IMR-90 (cell line): ENCODE data around the gene ANKRD2. TPM values are rescaled to one million over a fixed set of nuclear protein-coding genes. Genes with fewer than 3 reads are reported as not detected.

Experiments
- ATAC-seq: fragments of 200-7000 bp; cut with Tn5 transposase; 2 replicates; pipeline ENCODE4 v1.9.1; 2020; ENCODE audit warnings: low read depth, mild to moderate bottlenecking, moderate library complexity
- BruUV-seq: library from RNA; stranded (reverse); fragments of 400-500 nt; replicated peaks from 2 replicates; lab custom pipeline; 2021; lab: Mats Ljungman, UMichigan
- CTCF ChIA-PET: fragments of 300-600 bp; formaldehyde crosslinking; extraction: SDS; loops from one replicate; lab custom pipeline; 2021; ENCODE audit warnings: antibody characterized with exemption; lab: Yijun Ruan, JAX
- POLR2A ChIA-PET: fragments of 300-600 bp; sonication (Branson Sonifier 250); formaldehyde crosslinking; loops from one replicate; lab custom pipeline; 2022; ENCODE audit warnings: antibody characterized with exemption; ENCODE audit not compliant: unreplicated experiment; lab: Charles Lee
- DNase-seq: peaks from one replicate; pipeline ENCODE4 v3.0.0; 2013
- H2AFZ ChIP-seq: replicated peaks from 2 replicates; pipeline ENCODE3; 2013; ENCODE audit warnings: low read length, mild to moderate bottlenecking; ENCODE audit not compliant: poor library complexity
- H2AK5ac ChIP-seq: 2 replicates; pipeline ENCODE4 v1.6.1; 2013; ENCODE audit warnings: low read depth, low read length, inconsistent platforms
- H2AK9ac ChIP-seq: replicated peaks from 2 replicates; pipeline ENCODE3; 2013; ENCODE audit warnings: mild to moderate bottlenecking, low read depth, low read length, moderate library complexity; ENCODE audit not compliant: poor library complexity
- H2BK120ac ChIP-seq: 2 replicates; pipeline ENCODE4 v1.6.1; 2013; ENCODE audit warnings: low read depth, low read length, inconsistent platforms
- H2BK15ac ChIP-seq: 3 replicates; pipeline ENCODE4 v1.6.1; 2013; ENCODE audit warnings: low read depth, low read length, inconsistent platforms
- H2BK20ac ChIP-seq: 2 replicates; pipeline ENCODE4 v1.6.1; 2013; ENCODE audit warnings: low read depth, mild to moderate bottlenecking, inconsistent platforms, low read length, moderate library complexity
- H2BK5ac ChIP-seq: 2 replicates; pipeline ENCODE4 v1.6.1; 2013; ENCODE audit warnings: mild to moderate bottlenecking, low read depth, low read length, inconsistent platforms; ENCODE audit not compliant: poor library complexity, severe bottlenecking
- H3K14ac ChIP-seq: replicated peaks from 2 replicates; pipeline ENCODE4 v1.6.1; 2013; ENCODE audit warnings: low read depth, low read length, inconsistent platforms
- H3K18ac ChIP-seq: 2 replicates; pipeline ENCODE4 v1.6.1; 2013; ENCODE audit warnings: low read depth, low read length, control low read depth
- H3K23ac ChIP-seq: 2 replicates; pipeline ENCODE4 v1.6.1; 2013; ENCODE audit warnings: low read depth, low read length, inconsistent platforms
- H3K27ac ChIP-seq: 2 replicates; pipeline ENCODE4 v1.5.1; 2013; ENCODE audit warnings: mild to moderate bottlenecking, control low read depth, low read length; ENCODE audit not compliant: insufficient read depth
- H3K27me3 ChIP-seq: 2 replicates; pipeline ENCODE4 v1.6.1; 2013; ENCODE audit warnings: low read length; ENCODE audit not compliant: control insufficient read depth, insufficient read depth
- H3K36me3 ChIP-seq: 2 replicates; pipeline ENCODE4 v1.6.1; 2013; ENCODE audit warnings: low read length, mixed read lengths; ENCODE audit not compliant: control insufficient read depth, insufficient read depth
- H3K4ac ChIP-seq: 2 replicates; pipeline ENCODE4 v1.6.1; 2013; ENCODE audit warnings: low read depth, low read length, inconsistent platforms
- H3K4me1 ChIP-seq: 2 replicates; pipeline ENCODE4 v1.6.1; 2013; ENCODE audit warnings: low read length, mixed read lengths; ENCODE audit not compliant: control insufficient read depth, insufficient read depth
- H3K4me2 ChIP-seq: 2 replicates; pipeline ENCODE4 v1.6.1; 2013; ENCODE audit warnings: low read depth, mild to moderate bottlenecking, control low read depth, low read length, moderate library complexity
- H3K4me3 ChIP-seq: 2 replicates; pipeline ENCODE4 v1.5.1; 2013; ENCODE audit warnings: low read depth, mild to moderate bottlenecking, control low read depth, low read length, moderate library complexity; ENCODE audit not compliant: insufficient read depth
- H3K56ac ChIP-seq: 2 replicates; pipeline ENCODE4 v1.6.1; 2013; ENCODE audit warnings: low read length, inconsistent platforms; ENCODE audit not compliant: insufficient read depth; ENCODE audit errors: extremely low read depth
- H3K79me1 ChIP-seq, 2 experiments: 2 replicates each; pipeline ENCODE4 v1.6.1; 2013; ENCODE audit warnings: low read length in 2 of 2, inconsistent platforms in 1 of 2, low read depth in 1 of 2
- H3K9ac ChIP-seq: 2 replicates; pipeline ENCODE4 v1.6.1; 2013; ENCODE audit warnings: low read depth, low read length, control low read depth
- H3K9me1 ChIP-seq: 2 replicates; pipeline ENCODE4 v1.6.1; 2013; ENCODE audit warnings: low read length, inconsistent platforms; ENCODE audit not compliant: insufficient read depth
- H3K9me3 ChIP-seq: 2 replicates; pipeline ENCODE4 v1.6.1; 2013; ENCODE audit warnings: low read length; ENCODE audit not compliant: control insufficient read depth, insufficient read depth
- H4K20me1 ChIP-seq: 2 replicates; pipeline ENCODE4 v1.6.1; 2013; ENCODE audit warnings: low read length, inconsistent platforms; ENCODE audit not compliant: insufficient read depth
- H4K5ac ChIP-seq: 2 replicates; pipeline ENCODE4 v1.6.1; 2013; ENCODE audit warnings: mild to moderate bottlenecking, low read depth, low read length, control low read depth
- H4K8ac ChIP-seq, 2 experiments: 2 replicates each; pipeline ENCODE4 v1.6.1; 2013; ENCODE audit warnings: low read depth in 2 of 2, low read length in 2 of 2, control low read depth in 1 of 2, inconsistent platforms in 1 of 2
- H4K91ac ChIP-seq: 2 replicates; pipeline ENCODE4 v1.6.1; 2013; ENCODE audit warnings: low read depth, low read length, inconsistent platforms; ENCODE audit not compliant: insufficient read depth
- BHLHE40 ChIP-seq: fragments of 150-350 bp; IDR thresholded peaks from 2 replicates; pipeline ENCODE4 v1.6.1; 2016; ENCODE audit warnings: mild to moderate bottlenecking, low read depth, low read length
- CEBPB ChIP-seq: IDR thresholded peaks from 2 replicates; pipeline ENCODE4 v1.6.1; 2012; ENCODE audit warnings: low read depth, low read length, improper control_type of control experiment
- CHD1 ChIP-seq: IDR thresholded peaks from 2 replicates; pipeline ENCODE4 v1.6.1; 2012; ENCODE audit warnings: low read depth, low read length, improper control_type of control experiment
- CTCF ChIP-seq: conservative IDR thresholded peaks from 2 replicates; pipeline ENCODE4 v1.5.1; 2012; ENCODE audit warnings: mild to moderate bottlenecking, low read depth, low read length, improper control_type of control experiment
- ELK1 ChIP-seq: fragments of 150-350 bp; IDR thresholded peaks from 2 replicates; pipeline ENCODE4 v1.6.1; 2016; ENCODE audit warnings: low read depth, mild to moderate bottlenecking, low read length, moderate library complexity, borderline replicate concordance
- FOS ChIP-seq: fragments of 150-350 bp; IDR thresholded peaks from 2 replicates; pipeline ENCODE4 v1.6.1; 2016; ENCODE audit warnings: low read depth, low read length
- MAFK ChIP-seq: IDR thresholded peaks from 2 replicates; pipeline ENCODE4 v1.6.1; 2012; ENCODE audit warnings: low read depth, low read length, improper control_type of control experiment
- MAZ ChIP-seq: IDR thresholded peaks from 2 replicates; pipeline ENCODE4 v1.6.1; 2012; ENCODE audit warnings: low read depth, mild to moderate bottlenecking, low read length, improper control_type of control experiment, moderate library complexity, borderline replicate concordance
- MXI1 ChIP-seq: IDR thresholded peaks from 2 replicates; pipeline ENCODE4 v1.6.1; 2012; ENCODE audit warnings: low read depth, mild to moderate bottlenecking, low read length, moderate library complexity, borderline replicate concordance
- NFE2L2 ChIP-seq: fragments of 150-350 bp; IDR thresholded peaks from 2 replicates; pipeline ENCODE4 v1.6.1; 2016; ENCODE audit warnings: low read depth, mild to moderate bottlenecking, low read length
- POLR2A ChIP-seq: IDR thresholded peaks from 2 replicates; pipeline ENCODE4 v1.6.1; 2012; ENCODE audit warnings: mild to moderate bottlenecking, low read depth, low read length
- RAD21 ChIP-seq: IDR thresholded peaks from 2 replicates; pipeline ENCODE4 v1.6.1; 2012; ENCODE audit warnings: low read length, improper control_type of control experiment
- RCOR1 ChIP-seq: IDR thresholded peaks from 2 replicates; pipeline ENCODE4 v1.6.1; 2012; ENCODE audit warnings: mild to moderate bottlenecking, low read length, improper control_type of control experiment; ENCODE audit not compliant: insufficient replicate concordance
- RFX5 ChIP-seq: IDR thresholded peaks from 2 replicates; pipeline ENCODE4 v1.8.0; 2012; ENCODE audit warnings: low read depth, mild to moderate bottlenecking, low read length, moderate library complexity
- SMC3 ChIP-seq: fragments of 150-350 bp; IDR thresholded peaks from 2 replicates; pipeline ENCODE4 v1.6.1; 2016; ENCODE audit warnings: low read depth, mild to moderate bottlenecking, antibody characterized with exemption, low read length, moderate library complexity
- USF2 ChIP-seq: fragments of 150-350 bp; IDR thresholded peaks from 2 replicates; pipeline ENCODE4 v1.6.1; 2017; ENCODE audit warnings: mild to moderate bottlenecking, antibody characterized with exemption, low read length, low read depth
- WGBS, 2 experiments: methylation state at CpG; one replicate each; pipeline versions ENCODE4 v1.1.5 to v1.1.7; 2013; ENCODE audit warnings: missing lambda C conversion rate in 2 of 2; ENCODE audit not compliant: insufficient read length in 1 of 2; ENCODE audit errors: extremely low coverage in 2 of 2; 5-methylcytosine and 5-hydroxymethylcytosine counted together
- dilution Hi-C: fragments of 300-500 bp; cut with HindIII; formaldehyde crosslinking; loops from one replicate; pipeline ENCODE4 v1.14.3; 2018; ENCODE audit warnings: low sequenced_read_pairs; ENCODE audit not compliant: unreplicated experiment
- in situ Hi-C: fragments of 300-500 bp; cut with MboI; formaldehyde crosslinking; loops from 3 replicates; pipeline ENCODE4 v1.14.3; 2019; ENCODE audit warnings: low sequenced_read_pairs, inconsistent platforms, mixed read lengths
- intact Hi-C: fragments of 100-400 bp; cut with micrococcal nuclease; formaldehyde crosslinking; loops from 2 replicates; pipeline ENCODE4 v1.10.0; 2022
- polyA plus RNA-seq, 3 experiments: library from polyadenylated mRNA; depleted of rRNA; stranded (reverse); fragments of >200 nt; gene quantifications; 2 replicates each; pipeline ENCODE4 v1.2.3, GENCODE V29; 2012; ENCODE audit warnings: low replicate concordance in 1 of 3
- total RNA-seq: library from RNA; depleted of rRNA; stranded (reverse); fragments of >200 nt; gene quantifications from 2 replicates; pipeline ENCODE4 v1.2.3, GENCODE V29; 2012

Gene ANKRD2
- total and polyA plus RNA-seq, 2 of the 4 experiments (the other 2 are of a cell fraction): 0.36 to 0.65 TPM

GRCh38 chr10:97618733-97619132 is 46.2 kb downstream of the ANKRD2 start:
- no peaks in the 10 kb centered on the region for H3K4me1 ChIP-seq
- no peak overlapping the region for H4K8ac ChIP-seq
- H3K9me1 ChIP-seq: no peaks in the 10 kb centered on the region; the same call in 1 of the 2 replicates
- H2BK20ac ChIP-seq: no peak overlapping the region
- H4K20me1 ChIP-seq: no peaks in the 10 kb centered on the region
- no peak overlapping the region for H3K27ac ChIP-seq
- ChIA-PET POLR2A (no interaction called here), CTCF (no interaction called here)
- H3K4me3 ChIP-seq: no peak overlapping the region
- no peak for TF ChIP-seq CEBPB
- TF ChIP-seq USF2: no peak
- no peak for TF ChIP-seq POLR2A
- TF ChIP-seq ELK1: no peak
- TF ChIP-seq BHLHE40: no peak
- no peak for TF ChIP-seq MAZ
- TF ChIP-seq CHD1: no peak
- no peak for TF ChIP-seq RCOR1
- no peak for TF ChIP-seq MXI1
- no peak for TF ChIP-seq MAFK
- no peak for TF ChIP-seq NFE2L2
- TF ChIP-seq SMC3: no peak
- TF ChIP-seq FOS: no peak
- TF ChIP-seq RAD21: no peak
- TF ChIP-seq CTCF: no peak
- TF ChIP-seq RFX5: no peak
- BruUV-seq: no TSS peak
- intact Hi-C loops (no loop called here), dilution Hi-C loops (no loop called here), in situ Hi-C loops (no loop called here)
- H3K23ac ChIP-seq: no peak overlapping the region
- no peak overlapping the region for H2BK5ac ChIP-seq
- DNase-seq (no peak), ATAC-seq (no peak)
- no peak overlapping the region for H3K9ac ChIP-seq
- no peaks in the 10 kb centered on the region for H3K79me1 ChIP-seq
- no peak overlapping the region for H2BK15ac ChIP-seq
- H3K27me3 ChIP-seq: no peaks in the 10 kb centered on the region
- H3K14ac ChIP-seq: no peak overlapping the region
- H3K9me3 ChIP-seq: no peaks in the 10 kb centered on the region
- H2AK5ac ChIP-seq: no peak overlapping the region
- no peak overlapping the region for H3K56ac ChIP-seq
- H3K4ac ChIP-seq: no peak overlapping the region
- H2AFZ ChIP-seq: no peak overlapping the region
- H4K91ac ChIP-seq: no peak overlapping the region
- WGBS, 2 experiments: no CpG with 5 or more reads among the region's 4 CpGs
- no peak overlapping the region for H3K4me2 ChIP-seq
- no peak overlapping the region for H2BK120ac ChIP-seq
- peaks cover 5% of the 10 kb centered on the region for H3K36me3 ChIP-seq
- H4K5ac ChIP-seq: no peak overlapping the region
- H2AK9ac ChIP-seq: no peak overlapping the region
- no peak overlapping the region for H3K18ac ChIP-seq
